Body of pancreas (tissue), 4 donors: ENCODE results near the gene KIR2DL1.
"Not testable (repeated sequence)": the region's sequence is repeated elsewhere in the genome, so short reads cannot be mapped to it uniquely, and the experiment has no call there.

Source experiments
- CTCF ChIP-seq, 7 experiments: fragments of 450-650 bp in 4 of 7; fragments of 200-600 bp in 3 of 7; sonication (generic) in 3 of 7; IDR thresholded peaks; one replicate each; pipeline ENCODE4 v1.5.1; 2016 to 2019; ENCODE audit warnings: antibody characterized with exemption in 7 of 7
- POLR2A ChIP-seq, 3 donors: fragments of 450-650 bp; IDR thresholded peaks; one replicate each; pipeline ENCODE4 v1.6.1; 2016; ENCODE audit warnings: antibody characterized with exemption in 3 of 3, mild to moderate bottlenecking in 2 of 3

- TF ChIP-seq CTCF, POLR2A (IDR thresholded peaks at IDR 0.05): not testable (repeated sequence)
Observed at GRCh38 chr19:54782916-54783315, 13.3 kb downstream of the KIR2DL1 start.
